RPMI8226 (cell line): ENCODE data around the gene MAP7.
"Not testable (repeated sequence)": the region's sequence is repeated elsewhere in the genome, so short reads cannot be mapped to it uniquely, and the experiment has no call there.

Experiments used
- DNase-seq: peaks from one replicate; pipeline ENCODE4 v3.0.0-alpha.2; 2015

Gene MAP7

DNA sequence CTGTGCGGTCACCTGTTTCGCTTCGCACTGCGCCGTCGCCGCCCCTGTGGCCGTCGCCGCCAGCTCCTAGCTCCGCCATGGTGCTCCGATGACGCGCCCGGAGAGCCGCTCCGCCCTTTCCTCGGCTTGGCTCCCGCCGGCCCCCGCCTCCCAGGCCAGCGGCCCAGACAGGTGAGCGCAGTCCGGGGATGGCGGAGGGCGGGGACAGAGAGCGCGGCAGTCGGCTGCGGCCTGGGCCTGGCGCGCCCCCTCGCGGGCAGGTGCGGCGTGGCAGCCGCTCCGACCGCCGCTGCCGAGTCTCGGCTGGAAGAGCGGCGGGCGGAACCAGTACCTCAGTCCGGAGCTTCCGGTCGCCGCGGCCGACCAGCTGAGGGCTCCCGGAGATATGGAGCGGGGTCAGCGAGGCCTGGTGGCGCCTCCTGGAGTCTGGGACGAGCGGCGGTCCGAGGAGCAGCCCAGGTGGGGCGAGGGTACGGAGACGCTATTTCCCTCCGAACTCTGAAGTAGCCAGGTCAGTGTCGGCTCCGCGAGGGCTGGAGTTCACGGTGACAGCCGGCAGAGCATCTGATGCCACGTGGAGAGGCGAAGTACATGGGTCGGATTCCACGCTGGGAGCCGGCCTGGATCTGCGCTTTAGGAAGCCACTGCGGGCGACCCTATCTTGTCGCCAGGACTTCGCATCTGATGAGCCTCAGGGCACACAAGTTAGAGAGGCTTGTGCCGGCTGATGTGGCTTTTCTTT, at the start of gene MAP7:
Gene MAP7, minus strand, starts transcription at position 93 of the 742 bp plus-strand sequence. Its CDS starts 14 bp downstream, at position 79.
- DNase-seq, result peak; percentile 87

DNA sequence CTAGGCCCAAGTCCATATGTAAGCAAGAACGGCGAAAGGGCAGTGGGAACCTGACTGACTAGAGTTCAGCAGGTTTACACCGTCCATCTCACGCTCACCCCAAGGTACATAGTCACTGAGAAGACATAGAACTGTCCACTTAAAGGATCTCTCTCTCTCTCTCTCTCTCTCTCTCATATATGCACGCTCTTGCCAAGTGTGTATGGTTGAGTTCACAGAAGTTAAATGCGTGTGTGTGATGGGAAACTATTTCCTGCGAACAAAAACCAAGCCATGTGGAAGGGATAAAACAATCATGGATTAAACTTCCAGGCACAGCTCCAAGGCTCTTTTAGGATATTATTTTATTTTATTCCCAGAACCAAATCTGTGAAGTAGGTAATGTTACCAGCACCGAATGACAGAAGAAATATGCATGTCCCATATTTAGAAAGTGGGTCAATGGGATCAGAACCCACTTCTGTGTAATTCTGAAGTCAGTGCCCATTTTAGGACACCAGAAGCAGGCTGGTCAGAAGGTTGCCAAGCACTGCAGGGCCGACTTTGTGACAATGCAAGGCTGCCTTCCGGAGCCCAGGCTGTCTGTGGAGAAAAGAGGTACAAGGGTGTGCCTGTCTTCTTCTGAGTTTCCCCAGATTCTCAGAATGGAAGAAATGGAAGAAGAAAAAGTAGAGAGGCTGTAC, 49.2 kb upstream of the MAP7 start:
- no peak for DNase-seq

DNA sequence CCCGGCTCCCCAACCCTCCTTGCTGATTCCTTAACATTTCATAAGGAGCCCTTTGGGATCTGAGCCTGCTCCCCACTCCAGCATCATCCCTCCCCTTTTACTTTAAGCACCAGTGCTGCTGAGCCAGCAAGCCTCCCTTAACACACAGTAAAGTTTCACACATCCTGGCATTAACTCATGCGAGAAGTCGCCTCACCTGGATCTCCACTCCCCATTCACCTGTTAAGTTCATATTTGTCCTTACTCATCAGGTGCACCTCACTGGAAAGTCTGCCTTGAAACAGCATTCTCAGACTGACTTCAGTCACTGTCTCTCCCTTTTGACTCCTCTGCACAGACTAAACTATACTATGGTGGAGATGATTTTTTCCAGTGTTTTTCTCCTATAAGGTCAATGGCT, 47.8 kb upstream of the MAP7 start:
- no peak for DNase-seq

DNA sequence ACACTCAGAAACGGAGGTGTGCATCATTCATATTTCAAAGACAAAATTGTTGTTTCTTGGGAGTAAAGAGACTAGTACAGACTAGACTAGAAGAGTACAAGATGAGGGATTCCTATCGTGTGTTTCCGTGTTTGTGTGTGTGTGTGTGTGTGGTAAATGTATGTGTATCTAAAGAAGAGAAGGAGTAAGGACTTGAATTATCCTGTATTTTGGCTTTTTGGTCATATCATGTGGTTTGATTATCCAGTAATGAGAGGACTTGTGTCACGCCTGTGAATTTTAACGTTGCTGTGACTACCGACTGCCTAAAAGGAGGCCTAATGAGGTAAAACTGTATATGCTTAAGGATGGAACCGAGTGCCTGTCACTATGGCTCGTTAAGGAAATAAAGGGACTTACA, 44.4 kb upstream of the MAP7 start:
- DNase-seq, result no peak

DNA sequence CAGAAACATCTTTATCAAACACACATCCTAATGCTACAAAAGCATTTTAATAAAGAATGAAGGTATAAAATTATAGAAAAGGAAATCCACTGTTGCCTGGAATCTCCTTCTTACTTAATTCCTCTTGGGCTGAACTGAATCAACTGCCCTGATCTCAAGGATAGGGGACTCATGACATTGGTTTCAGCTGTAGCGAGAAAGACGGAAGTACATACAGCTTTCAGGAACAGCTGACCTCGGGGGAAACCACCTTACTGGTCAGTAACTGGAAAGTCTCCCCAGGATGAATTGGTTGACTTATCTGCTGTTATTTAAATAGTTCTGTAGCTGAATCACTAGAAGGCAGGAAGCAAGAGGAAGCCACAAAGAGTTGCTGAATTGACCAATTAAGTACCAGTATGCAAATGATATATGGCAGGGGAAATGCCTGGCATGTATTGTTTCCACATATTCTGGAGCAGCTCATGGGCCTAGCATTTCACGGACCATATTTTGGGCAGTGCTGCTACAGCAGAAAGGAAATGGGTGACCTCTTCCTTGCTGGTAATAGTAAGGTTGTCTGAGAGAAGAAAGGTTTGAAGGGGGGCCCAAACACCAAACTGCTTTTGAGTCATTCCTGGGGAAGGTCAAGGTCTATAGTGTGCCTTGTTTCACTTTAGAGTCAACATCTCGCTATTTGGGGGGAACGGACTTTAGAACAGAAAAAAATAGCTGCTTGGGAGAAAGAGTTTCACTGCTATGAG, 43.7 kb upstream of the MAP7 start:
- no peak for DNase-seq

DNA sequence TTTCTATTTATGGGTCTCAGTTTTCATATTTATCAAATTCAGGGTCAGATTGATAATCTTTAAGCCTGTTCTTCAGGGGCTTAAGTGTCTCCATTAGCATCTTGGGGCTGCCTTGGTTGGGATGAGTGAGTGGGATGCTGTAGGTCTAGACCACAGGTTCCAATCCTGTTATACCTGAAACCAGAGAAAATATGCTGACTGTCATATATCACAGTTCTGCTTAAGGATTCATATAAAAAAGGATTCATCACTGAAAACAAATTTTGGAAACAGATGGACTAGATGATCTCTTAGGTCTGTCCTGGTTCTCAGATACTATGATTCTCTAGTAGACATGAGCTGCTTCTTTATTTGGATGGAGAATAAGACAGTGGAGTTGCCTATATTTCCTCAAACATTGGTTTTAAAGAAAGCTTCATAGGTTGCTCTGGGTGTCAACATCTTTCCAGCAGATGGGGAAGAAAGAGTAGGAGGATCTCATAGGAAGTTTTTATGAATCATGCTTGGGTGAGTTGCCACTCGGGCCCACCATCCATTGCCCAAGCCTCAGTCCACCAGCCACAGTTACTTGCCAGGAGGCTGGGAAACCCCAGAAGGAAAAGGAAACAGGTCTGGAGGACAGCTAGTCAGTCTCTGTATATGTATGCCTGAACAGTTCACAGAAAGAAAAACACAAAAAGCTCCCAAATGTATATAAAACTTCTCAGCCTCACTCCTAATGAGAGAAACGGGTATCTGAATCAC, 42.9 kb upstream of the MAP7 start:
- no peak for DNase-seq

DNA sequence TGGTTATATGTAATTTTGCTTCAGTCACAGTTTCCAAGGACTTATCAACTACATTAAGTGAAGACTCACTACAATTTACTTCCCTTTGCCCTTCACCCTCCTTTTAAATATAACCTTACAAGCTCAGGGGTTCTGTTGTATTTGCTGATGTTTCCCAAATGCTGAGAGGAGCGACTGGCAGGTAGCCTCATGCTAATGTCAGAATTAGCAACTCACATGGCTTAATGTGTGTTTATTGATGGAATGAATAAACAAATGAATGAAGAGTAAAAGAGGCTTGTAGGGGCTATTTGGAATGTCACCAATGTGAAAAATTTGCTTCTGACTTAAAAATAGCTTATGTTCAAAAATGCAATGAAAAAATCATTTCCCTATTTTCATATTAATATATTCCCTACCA, 41.4 kb upstream of the MAP7 start:
- no peak for DNase-seq

DNA sequence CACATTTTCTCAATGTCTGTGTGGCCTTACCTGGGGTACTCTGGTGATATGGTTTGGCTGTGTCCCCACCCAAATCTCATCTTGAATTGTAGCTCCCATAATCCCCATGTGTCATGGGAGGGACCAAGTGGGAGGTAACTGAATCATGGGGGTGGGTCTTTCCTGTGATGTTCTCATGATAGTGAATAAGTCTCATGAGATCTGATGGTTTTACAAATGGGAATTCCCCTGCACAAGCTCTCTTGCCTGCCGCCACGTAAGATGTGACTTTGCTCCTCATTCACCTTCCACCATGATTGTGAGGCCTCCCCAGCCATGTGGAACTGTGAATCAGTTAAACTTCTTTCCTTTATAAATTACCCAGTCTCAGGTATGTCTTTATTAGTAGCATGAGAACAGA, 40.6 kb upstream of the MAP7 start:
- not testable (repeated sequence) for DNase-seq

DNA sequence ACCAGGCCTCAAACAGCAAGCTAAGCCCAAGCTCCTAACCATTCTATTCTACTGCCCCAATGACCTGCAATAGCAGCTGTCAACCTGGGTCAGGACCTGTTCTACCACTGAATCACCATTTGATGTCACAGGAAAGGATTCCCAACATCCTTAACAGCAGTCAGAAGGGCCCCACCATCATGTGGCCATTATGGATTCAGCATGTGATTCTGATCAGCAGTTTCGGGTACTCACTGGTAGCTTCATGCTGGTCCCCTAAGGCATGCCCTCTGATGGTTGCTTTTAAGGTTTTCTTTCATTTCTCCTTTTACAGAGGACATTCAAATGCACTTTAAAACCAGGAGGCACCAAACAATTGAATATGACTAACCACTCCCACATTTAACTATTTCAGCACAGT, 37.3 kb upstream of the MAP7 start:
- no peak for DNase-seq

DNA sequence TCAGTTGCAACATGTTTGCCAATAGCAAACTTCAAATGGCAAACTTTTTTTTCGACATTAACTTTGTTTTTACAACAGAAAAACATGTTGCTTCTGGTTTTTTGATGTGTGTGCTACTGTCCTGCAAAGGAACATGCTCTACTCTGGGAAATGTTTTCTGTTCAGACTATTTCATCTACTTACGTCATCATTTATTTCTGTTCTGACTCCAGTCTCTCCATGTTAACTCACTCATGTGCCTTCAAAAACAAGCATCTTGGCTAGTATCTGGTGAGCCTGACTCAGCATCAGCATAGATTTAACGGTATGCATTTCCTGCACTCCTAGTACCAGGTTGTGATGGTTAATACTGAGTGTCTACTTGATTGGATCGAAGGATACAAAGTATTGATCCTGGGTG, 36.1 kb upstream of the MAP7 start:
- DNase-seq, result no peak

DNA sequence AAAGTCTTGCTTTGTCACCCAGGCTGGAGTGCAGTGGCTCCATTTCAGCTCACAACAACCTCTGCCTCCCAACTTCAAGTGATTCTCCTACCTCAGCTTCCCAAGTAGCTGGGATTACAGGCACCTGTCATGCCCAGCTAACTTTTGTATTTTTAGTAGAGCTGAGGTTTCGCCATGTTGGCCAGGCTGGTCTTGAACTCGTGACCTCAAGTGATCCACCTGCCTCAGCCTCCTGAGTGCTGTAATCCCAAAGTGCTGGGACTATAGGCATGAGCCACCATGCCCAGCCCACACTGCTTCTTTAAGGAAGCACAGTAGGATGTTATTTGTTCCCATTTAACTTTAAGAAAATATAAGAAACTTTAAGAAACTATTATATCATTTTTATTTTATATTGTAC, 35.3 kb upstream of the MAP7 start:
- not testable (repeated sequence) for DNase-seq

DNA sequence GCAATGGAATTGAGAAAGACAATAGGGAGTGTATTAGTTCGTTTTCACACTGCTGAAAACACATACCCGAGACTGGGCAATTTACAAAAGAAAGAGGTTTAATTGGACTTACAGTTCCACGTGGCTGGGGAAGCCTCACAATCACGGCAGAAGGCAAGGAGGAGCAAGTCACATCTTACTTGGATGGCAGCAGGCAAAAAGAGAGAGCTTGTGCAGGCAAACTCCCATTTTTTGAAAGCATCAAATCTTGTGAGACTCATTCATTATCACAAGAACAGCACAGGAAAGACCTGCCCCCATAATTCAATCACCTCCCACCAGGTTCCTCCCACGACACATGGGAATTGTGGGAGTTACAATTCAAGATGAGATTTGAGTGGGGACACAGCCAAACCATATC, 34.1 kb upstream of the MAP7 start:
- not testable (repeated sequence) for DNase-seq

DNA sequence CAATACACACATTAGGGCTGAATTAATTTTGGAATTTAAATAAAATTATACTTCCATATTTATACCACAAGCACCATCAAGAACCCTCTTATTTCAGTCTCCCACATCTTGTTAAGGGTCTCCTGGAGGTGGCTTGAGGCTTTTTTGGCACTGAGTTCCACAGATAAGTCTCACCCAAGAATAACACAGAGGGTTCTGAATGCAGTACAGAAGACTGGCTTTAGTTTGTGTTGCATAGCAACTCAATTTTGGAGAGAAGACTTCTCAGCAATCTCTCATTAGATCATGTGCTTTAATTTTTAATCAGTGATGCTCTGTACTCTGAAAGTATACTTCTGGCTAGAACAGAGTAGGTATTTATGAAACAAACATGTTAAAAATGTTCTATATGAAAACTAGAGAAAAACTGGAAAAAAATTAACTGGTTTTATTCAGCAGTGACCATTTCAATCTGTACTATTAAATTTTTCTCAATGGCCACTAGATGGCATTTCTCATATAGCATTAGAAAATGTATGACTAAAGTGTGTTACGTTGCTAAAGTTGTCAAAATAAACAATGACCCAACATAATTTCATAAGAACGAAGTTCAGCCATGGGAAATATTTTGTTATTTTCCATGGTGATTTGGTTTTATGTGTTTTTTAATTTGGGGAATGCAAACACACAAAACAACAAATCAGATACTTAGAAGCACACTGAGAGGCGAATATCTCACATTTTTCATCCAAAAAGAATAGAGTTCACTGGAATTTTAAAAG, 32.7 kb upstream of the MAP7 start:
- no peak for DNase-seq

DNA sequence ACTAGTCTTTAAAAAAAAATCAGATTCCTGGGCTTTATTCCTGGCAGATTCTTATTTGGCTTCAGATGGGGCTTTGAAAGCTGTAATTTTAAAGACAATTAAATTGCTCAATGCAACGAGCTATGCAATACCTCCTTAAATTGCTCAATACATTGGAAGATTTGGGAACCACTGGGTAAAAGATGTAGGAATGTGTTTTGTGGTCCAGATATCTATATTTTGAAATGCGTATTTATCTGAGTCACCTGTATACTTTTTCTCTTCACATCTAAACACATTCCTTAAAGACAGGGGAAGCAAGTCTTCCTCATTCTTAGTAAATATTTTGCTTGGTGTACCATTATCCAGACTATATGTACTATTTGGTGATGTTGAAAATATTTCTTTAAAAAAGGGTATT, 29.6 kb upstream of the MAP7 start:
- DNase-seq, result no peak

DNA sequence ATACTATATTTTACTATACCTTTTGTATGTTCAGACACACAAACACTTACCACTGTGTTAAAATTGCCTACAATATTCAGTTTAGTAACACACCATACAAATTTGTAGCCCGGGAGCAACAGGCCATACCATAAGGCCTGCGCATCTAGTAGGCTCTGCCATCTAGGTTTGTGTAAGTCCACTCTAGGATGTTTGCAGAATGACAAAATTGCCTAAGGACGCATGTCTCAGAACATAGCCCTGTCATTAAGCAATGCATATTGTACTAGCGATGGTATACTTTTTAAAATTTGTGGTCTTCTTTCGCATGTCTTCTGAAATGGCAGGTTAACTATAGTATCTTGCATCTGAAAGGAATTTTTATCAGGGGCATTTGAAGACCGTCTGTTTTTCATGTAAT, 26.6 kb upstream of the MAP7 start:
- DNase-seq, result no peak

DNA sequence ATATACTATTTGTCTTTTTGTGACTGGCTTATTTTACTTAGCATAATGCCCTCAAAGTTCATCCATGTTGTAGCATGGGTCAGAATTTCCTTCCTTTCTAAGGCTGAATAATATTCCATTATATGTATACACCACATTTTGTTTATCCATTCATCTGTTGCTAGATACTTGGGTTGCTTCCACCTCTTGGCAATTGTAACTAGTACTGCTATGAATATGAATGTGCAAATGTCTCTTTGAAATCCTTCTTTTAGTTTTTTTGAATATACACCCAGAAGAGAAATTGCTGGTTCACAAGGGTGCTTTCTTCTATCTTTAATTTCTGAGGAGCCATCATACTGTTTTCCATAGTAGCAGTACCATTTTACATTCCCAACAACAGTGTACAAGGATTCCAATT, 21.3 kb upstream of the MAP7 start:
- no peak for DNase-seq

DNA sequence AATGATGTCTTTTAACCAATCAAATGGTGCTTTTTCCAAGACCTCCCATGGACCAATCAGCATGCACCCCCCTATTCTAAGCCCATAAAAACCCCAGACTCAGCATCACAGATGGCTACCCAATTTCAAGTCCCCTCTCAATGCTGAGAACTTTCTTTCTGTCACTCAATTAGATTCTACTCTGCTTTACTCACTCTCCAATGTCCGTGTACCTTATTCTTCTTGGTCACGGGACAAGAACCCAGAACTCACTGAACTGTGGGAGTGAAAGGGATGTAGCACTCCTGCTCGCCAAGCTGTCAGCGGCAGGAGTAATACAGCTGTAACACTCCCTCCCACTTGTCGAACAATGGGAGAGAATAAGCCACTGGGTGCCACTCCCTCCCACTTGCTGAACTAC, 20.8 kb upstream of the MAP7 start:
- DNase-seq, result no peak

DNA sequence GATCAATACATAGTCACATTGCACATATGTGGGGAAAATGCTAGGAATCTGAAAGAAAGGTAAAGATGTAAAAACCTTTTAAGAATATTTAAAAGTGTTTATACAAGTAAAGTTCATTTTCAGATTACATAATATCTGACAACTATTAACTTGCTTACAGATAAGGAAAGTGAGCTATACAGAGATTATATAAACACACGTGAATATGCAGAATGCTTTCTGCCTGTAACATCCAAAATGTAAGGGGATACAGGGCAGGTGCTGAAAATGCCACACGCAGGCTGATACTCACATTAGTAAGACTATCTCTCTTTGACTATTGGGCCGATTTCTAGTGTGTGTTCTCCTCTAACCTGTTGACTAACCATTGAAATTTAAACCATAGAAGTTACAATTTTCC, 17.9 kb upstream of the MAP7 start:
- no peak for DNase-seq

DNA sequence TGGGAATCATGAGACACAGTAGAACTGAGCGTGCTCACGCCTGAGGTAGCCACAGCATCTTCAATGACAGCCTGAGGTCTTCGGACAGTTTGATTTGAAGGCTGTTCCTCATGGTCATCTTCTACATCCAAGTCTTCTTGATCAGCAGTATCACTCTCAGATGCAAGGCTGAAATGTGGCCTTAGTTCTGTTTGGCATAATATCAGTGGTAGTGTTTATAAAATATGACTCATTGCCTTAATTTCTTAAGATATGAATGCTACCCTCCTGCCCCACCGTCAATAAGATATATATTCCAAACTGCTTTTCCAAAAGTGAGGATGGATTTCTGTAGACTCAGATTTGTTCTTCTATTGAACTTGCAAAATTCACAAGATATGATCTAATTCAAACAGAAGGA, 17.5 kb upstream of the MAP7 start:
- DNase-seq, result no peak

DNA sequence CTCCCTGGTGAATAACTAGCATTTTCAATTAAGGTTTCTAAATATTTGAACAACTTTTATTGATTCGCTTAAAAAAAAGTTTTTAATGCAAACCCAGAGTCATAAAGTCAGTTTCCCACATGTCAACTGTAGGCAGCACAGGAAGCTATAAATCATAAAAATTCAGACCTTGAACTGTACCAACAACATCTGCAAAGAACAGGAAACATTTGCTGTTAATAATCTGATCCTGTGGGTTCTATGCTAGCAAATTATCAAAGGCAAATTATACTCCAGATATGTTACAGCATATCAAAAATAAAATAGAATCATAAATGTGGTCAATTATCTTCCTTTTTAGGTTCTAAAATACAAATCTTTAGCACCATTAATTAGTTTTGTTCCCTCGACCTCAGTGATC, 16.6 kb upstream of the MAP7 start:
- no peak for DNase-seq

DNA sequence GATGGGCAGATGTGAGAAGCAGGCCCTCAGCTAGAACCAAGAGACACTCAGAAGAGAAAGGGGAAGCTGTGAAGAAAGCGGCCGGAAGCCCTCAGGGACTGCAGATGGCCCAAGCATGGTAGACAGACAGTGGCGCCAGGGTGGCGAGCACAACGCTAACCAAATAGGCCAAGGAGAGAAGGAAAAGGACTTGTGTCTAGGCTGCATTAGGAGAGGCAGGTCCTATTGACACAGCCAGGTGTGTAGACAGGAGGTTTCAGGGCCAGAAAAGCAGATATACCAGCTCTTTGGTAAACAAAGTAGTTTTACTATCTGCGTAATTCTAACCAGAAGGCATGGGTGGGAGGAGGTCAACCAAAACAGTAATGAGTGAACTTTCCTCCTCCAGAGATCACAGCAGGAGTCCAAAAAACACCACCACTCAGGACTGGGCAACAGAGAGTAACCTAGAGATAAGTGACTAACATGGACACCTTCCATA, 15.8 kb upstream of the MAP7 start:
- no peak for DNase-seq

DNA sequence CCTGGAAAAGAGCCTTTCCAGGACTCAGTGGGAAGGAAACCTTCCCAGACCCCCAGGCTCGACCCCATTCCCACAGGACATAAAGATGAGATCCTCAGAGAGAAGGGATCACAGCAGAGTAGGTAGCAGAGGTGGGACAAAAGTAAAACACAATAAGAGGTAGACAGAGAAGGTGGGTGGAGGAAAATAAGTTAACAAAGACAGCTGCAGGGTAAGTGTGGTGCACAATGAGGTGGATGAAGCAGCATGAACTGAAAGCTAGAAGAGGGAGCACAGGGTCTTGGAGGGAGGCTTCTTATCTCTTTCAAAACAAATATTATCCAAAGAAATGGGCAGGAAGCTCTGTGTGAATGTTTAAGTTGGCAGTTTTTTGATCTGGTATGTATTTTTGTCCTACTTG, 14.0 kb upstream of the MAP7 start:
- DNase-seq, result no peak
